HepG2 (cell line): Measurements from ENCODE around the gene DDAH2. TPM values are rescaled to one million over a fixed set of nuclear protein-coding genes. Genes with fewer than 3 reads are reported as not detected.

Experiments used
- ASH2L ChIP-seq: fragments of 300-600, 200-600 bp; sonication (generic); IDR thresholded peaks from 2 replicates; pipeline ENCODE4 v1.7.0; 2017; ENCODE audit warnings: low read depth, mild to moderate bottlenecking, moderate library complexity, mixed read lengths, low read length; ENCODE audit not compliant: insufficient read length
- BCL6 ChIP-seq: IDR thresholded peaks from 2 replicates; pipeline ENCODE4 v1.6.1; 2016; ENCODE audit warnings: missing genetic modification reagents, missing compliant biosample characterization
- EED ChIP-seq: sonication (generic); formaldehyde crosslinking; IDR thresholded peaks from 2 replicates; pipeline ENCODE4 v1.5.0; 2020; ENCODE audit warnings: mild to moderate bottlenecking, missing genetic modification reagents
- EP300 ChIP-seq, 3 experiments: sonication (generic) in 1 of 3; formaldehyde crosslinking in 1 of 3; IDR thresholded peaks; 2 replicates each; pipeline versions ENCODE4 v1.5.1 to v1.6.1; 2011 to 2020; ENCODE audit warnings: low read depth in 2 of 3, low read length in 2 of 3, borderline replicate concordance in 1 of 3, improper control_type of control experiment in 1 of 3, mild to moderate bottlenecking in 1 of 3, missing genetic modification reagents in 1 of 3, moderate library complexity in 1 of 3
- FOXA1 ChIP-seq, 2 experiments: fragments of 450-650 bp in 1 of 2; sonication (generic) in 1 of 2; formaldehyde crosslinking in 1 of 2; IDR thresholded peaks; 2 replicates each; pipeline versions ENCODE4 v1.4.0 to v1.6.1; 2016 to 2020; ENCODE audit warnings: missing genetic modification reagents in 1 of 2
- HMGXB3 ChIP-seq: sonication (generic); formaldehyde crosslinking; IDR thresholded peaks from 2 replicates; pipeline ENCODE4 v1.4.0; 2020; ENCODE audit warnings: missing genetic modification reagents, borderline replicate concordance
- HNRNPK ChIP-seq: fragments of 200-400 bp; formaldehyde crosslinking; IDR thresholded peaks from 2 replicates; pipeline ENCODE4 v1.6.1; 2018; ENCODE audit warnings: low read length, low read depth, moderate library complexity, mild to moderate bottlenecking; ENCODE audit not compliant: poor library complexity, severe bottlenecking
- KAT8 ChIP-seq: IDR thresholded peaks from 2 replicates; pipeline ENCODE4 v1.6.1; 2016; ENCODE audit warnings: missing genetic modification reagents, missing compliant biosample characterization
- MEF2D ChIP-seq: sonication (generic); formaldehyde crosslinking; IDR thresholded peaks from 2 replicates; pipeline ENCODE4 v1.5.1; 2020; ENCODE audit warnings: mild to moderate bottlenecking, missing genetic modification reagents
- NR2C2 ChIP-seq: sonication (generic); formaldehyde crosslinking; IDR thresholded peaks from 2 replicates; pipeline ENCODE4 v1.4.0; 2020; ENCODE audit warnings: missing genetic modification reagents, mild to moderate bottlenecking, moderate library complexity, borderline replicate concordance
- SMARCE1 ChIP-seq: fragments of 450-650 bp; IDR thresholded peaks from 2 replicates; pipeline ENCODE4 v1.6.1; 2017; ENCODE audit warnings: borderline replicate concordance
- TBP ChIP-seq: sonication (generic); formaldehyde crosslinking; IDR thresholded peaks from 2 replicates; pipeline ENCODE4 v1.5.0; 2020; ENCODE audit warnings: missing genetic modification reagents
- ZNF136 ChIP-seq: sonication (generic); formaldehyde crosslinking; IDR thresholded peaks from 2 replicates; pipeline ENCODE4 v1.8.1; 2022; ENCODE audit warnings: low read depth, mild to moderate bottlenecking, moderate library complexity, missing genetic modification reagents
- ZNF276 ChIP-seq: sonication (generic); formaldehyde crosslinking; IDR thresholded peaks from 2 replicates; pipeline ENCODE4 v1.4.0; 2020; ENCODE audit warnings: mild to moderate bottlenecking, low read depth, missing genetic modification reagents
- ZNF33B ChIP-seq: sonication (generic); formaldehyde crosslinking; IDR thresholded peaks from 2 replicates; pipeline ENCODE4 v1.5.1; 2020; ENCODE audit warnings: mild to moderate bottlenecking, missing genetic modification reagents
- ZNF615 ChIP-seq: sonication (generic); formaldehyde crosslinking; IDR thresholded peaks from 2 replicates; pipeline ENCODE4 v1.5.0; 2020; ENCODE audit warnings: mild to moderate bottlenecking, missing genetic modification reagents, borderline replicate concordance
- ZNF776 ChIP-seq: sonication (generic); formaldehyde crosslinking; IDR thresholded peaks from 2 replicates; pipeline ENCODE4 v1.4.0; 2020; ENCODE audit warnings: mild to moderate bottlenecking, missing genetic modification reagents
- polyA plus RNA-seq, 8 experiments: library from polyadenylated mRNA; depleted of rRNA in 3 of 8; stranded (reverse) in 7 of 8; unstranded in 1 of 8; fragments of >200 nt; fragmentation: Illumina TruSeq in 4 of 8; extraction: Trizol in 4 of 8; gene quantifications; 2 replicates each; pipeline versions ENCODE4 v1.2.1 to v1.2.3, GENCODE V29; 2011 to 2016; ENCODE audit warnings: low read depth in 4 of 8, missing spikeins in 1 of 8, mixed read lengths in 1 of 8; ENCODE audit not compliant: insufficient read depth in 1 of 8
- total RNA-seq, 5 experiments: library from RNA; depleted of rRNA; stranded (reverse); fragments of >200 nt; fragmentation: Illumina TruSeq; extraction: Trizol; gene quantifications; 2 replicates each; pipeline ENCODE4 v1.2.3, GENCODE V29; 2016; ENCODE audit warnings: low read depth in 1 of 5
- TF ChIP-seq, protein P1 (sequence below): sonication (generic); formaldehyde crosslinking; IDR thresholded peaks from 2 replicates; pipeline ENCODE4 v1.5.1; 2020; ENCODE audit warnings: mild to moderate bottlenecking, missing genetic modification reagents, moderate library complexity
- TF ChIP-seq, protein P2 (sequence below): IDR thresholded peaks from 2 replicates; pipeline ENCODE4 v1.6.1; 2012; ENCODE audit warnings: inconsistent platforms

DDAH2 gene
- total and polyA plus RNA-seq, 2 of the 13 experiments (the other 11 are each of a cell fraction or from before 2014, with no cell fraction given), result 16.4 to 21.1 TPM

- TF ChIP-seq TBP (CRISPR knock-in tag) (no peak), ZNF136 (CRISPR knock-in tag) (no peak), BCL6 (CRISPR knock-in tag) (no peak), ZNF776 (CRISPR knock-in tag) (peak; percentile 61), EP300 (IDR thresholded peaks at IDR 0.05; ENCODE audit: low read depth in 2 of 2, low read length in 2 of 2) (no peak), EP300 (CRISPR knock-in tag; IDR thresholded peaks at IDR 0.05; ENCODE audit: borderline replicate concordance) (no peak), ZNF615 (CRISPR knock-in tag) (no peak), FOXA1 (IDR thresholded peaks at IDR 0.05) (no peak), FOXA1 (CRISPR knock-in tag; IDR thresholded peaks at IDR 0.05) (no peak), NR2C2 (CRISPR knock-in tag) (no peak), MEF2D (peak; percentile 66; the same call in 1 of the 2 replicates), KAT8 (CRISPR knock-in tag) (peak; percentile 37; the same call in 1 of the 2 replicates), ZNF33B (CRISPR knock-in tag) (peak; percentile 34; the same call in 1 of the 2 replicates), EED (CRISPR knock-in tag) (peak; percentile 91; the same call in 1 of the 2 replicates), HMGXB3 (CRISPR knock-in tag) (no peak; the same call in 1 of the 2 replicates), ZNF276 (0 out of 2 replicates have a peak, but pooled peaks have one; percentile 38), HNRNPK (peak; percentile 87), ASH2L (peak; percentile 63), SMARCE1 (no peak)
- TF ChIP-seq, protein P1, sequence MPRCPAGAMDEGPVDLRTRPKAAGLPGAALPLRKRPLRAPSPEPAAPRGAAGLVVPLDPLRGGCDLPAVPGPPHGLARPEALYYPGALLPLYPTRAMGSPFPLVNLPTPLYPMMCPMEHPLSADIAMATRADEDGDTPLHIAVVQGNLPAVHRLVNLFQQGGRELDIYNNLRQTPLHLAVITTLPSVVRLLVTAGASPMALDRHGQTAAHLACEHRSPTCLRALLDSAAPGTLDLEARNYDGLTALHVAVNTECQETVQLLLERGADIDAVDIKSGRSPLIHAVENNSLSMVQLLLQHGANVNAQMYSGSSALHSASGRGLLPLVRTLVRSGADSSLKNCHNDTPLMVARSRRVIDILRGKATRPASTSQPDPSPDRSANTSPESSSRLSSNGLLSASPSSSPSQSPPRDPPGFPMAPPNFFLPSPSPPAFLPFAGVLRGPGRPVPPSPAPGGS (CRISPR knock-in tag), result peak; percentile 96
- TF ChIP-seq, protein P2, sequence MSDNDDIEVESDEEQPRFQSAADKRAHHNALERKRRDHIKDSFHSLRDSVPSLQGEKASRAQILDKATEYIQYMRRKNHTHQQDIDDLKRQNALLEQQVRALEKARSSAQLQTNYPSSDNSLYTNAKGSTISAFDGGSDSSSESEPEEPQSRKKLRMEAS, result no peak
These were observed 1.0 kb upstream of the DDAH2 start (continued) for GRCh38 chr6:31729979-31730630.
